HCT116 (cell line): Measurements from ENCODE around the gene NUAK2. TPM values are rescaled to one million over a fixed set of nuclear protein-coding genes. Genes with fewer than 3 reads are reported as not detected.

Experiments
- ATAC-seq: fragments of 200-7000 bp; cut with Tn5 transposase; 2 replicates; pipeline ENCODE4 v1.9.1; 2020; ENCODE audit warnings: mild to moderate bottlenecking, moderate library complexity
- BruUV-seq: library from RNA; stranded (reverse); fragments of 400-500 nt; replicated peaks from 2 replicates; lab custom pipeline; 2021; lab: Mats Ljungman, UMichigan
- CTCF ChIA-PET: fragments of 300-600 bp; sonication (Branson Sonifier 250); formaldehyde crosslinking; loops from one replicate; lab custom pipeline; 2021; ENCODE audit warnings: antibody characterized with exemption; lab: Charles Lee
- POLR2A ChIA-PET: fragments of 300-600, 350-600 bp; sonication (Branson Sonifier 250); formaldehyde crosslinking; loops from one replicate; lab custom pipeline; 2021; ENCODE audit warnings: antibody characterized with exemption; lab: Charles Lee
- RAD21 ChIA-PET, 2 experiments: fragments of 300-600 bp; sonication (Branson Sonifier 250); formaldehyde crosslinking; loops; one replicate each; lab custom pipeline; 2023; ENCODE audit warnings: low total read pairs in 2 of 2; ENCODE audit not compliant: uncharacterized antibody in 2 of 2, unreplicated experiment in 2 of 2, low non-redundant PET in 1 of 2; lab: Charles Lee
- DNase-seq: peaks from one replicate; pipeline ENCODE4 v3.0.0-alpha.2; 2010; ENCODE audit warnings: low read depth, low spot score
- H2AFZ ChIP-seq: fragments of 200-600 bp; shearing (Covaris generic), sonication (generic); 2 replicates; pipeline ENCODE4 v1.6.1; 2017; ENCODE audit warnings: low read depth, mixed run types, mixed read lengths, antibody characterized with exemption, low read length; ENCODE audit not compliant: poor library complexity, severe bottlenecking
- H3K27ac ChIP-seq: 2 replicates; pipeline ENCODE4 v1.5.1; 2012; ENCODE audit warnings: low read depth, low read length
- H3K27me3 ChIP-seq: fragments of 200-600 bp; sonication (generic); 2 replicates; pipeline ENCODE4 v1.6.1; 2016; ENCODE audit warnings: mixed run types, low read length, mixed read lengths; ENCODE audit not compliant: insufficient read depth
- H3K36me3 ChIP-seq, 2 experiments: fragments of 200-500 bp in 1 of 2; fragments of 200-600 bp in 1 of 2; sonication (Bioruptor generic) in 1 of 2; sonication (generic) in 1 of 2; 2 replicates each; pipeline versions ENCODE4 v1.5.1 to v1.6.1; 2014 to 2016; ENCODE audit warnings: low read length in 2 of 2, inconsistent platforms in 1 of 2, mixed read lengths in 1 of 2, mixed run types in 1 of 2; ENCODE audit not compliant: insufficient read depth in 2 of 2, control insufficient read depth in 1 of 2
- H3K4me1 ChIP-seq, 2 experiments: fragments of 200-600 bp in 1 of 2; sonication (generic) in 1 of 2; 2 replicates each; pipeline versions ENCODE4 v1.5.1 to v1.6.1; 2012 to 2017; ENCODE audit warnings: low read length in 2 of 2, inconsistent platforms in 1 of 2, mild to moderate bottlenecking in 1 of 2, mixed read lengths in 1 of 2, mixed run types in 1 of 2, moderate library complexity in 1 of 2; ENCODE audit not compliant: insufficient read depth in 2 of 2, control insufficient read depth in 1 of 2
- H3K4me2 ChIP-seq: fragments of 200-600 bp; sonication (generic); 2 replicates; pipeline ENCODE4 v1.6.1; 2017; ENCODE audit warnings: mixed run types, low read length, mixed read lengths
- H3K4me3 ChIP-seq, 2 experiments: fragments of 200-600 bp in 1 of 2; sonication (generic) in 1 of 2; replicated peaks in 1 of 2; 2 replicates each; pipeline ENCODE4 v1.5.1; 2011 to 2016; ENCODE audit warnings: low read length in 2 of 2, control low read depth in 1 of 2, low read depth in 1 of 2, mild to moderate bottlenecking in 1 of 2, mixed read lengths in 1 of 2, mixed run types in 1 of 2
- H3K79me2 ChIP-seq: fragments of 200-600 bp; sonication (generic); 2 replicates; pipeline ENCODE4 v1.6.1; 2017; ENCODE audit warnings: mild to moderate bottlenecking, mixed run types, low read length, moderate library complexity, mixed read lengths; ENCODE audit not compliant: insufficient read depth
- H3K9ac ChIP-seq: fragments of 200-600 bp; sonication (generic); 2 replicates; pipeline ENCODE4 v1.6.1; 2016; ENCODE audit warnings: low read length, mixed read lengths
- H3K9me2 ChIP-seq: fragments of 200-600 bp; sonication (generic), shearing (Covaris generic); 2 replicates; pipeline ENCODE4 v1.6.1; 2017; ENCODE audit warnings: mixed run types, mild to moderate bottlenecking, moderate library complexity; ENCODE audit not compliant: insufficient read depth
- H3K9me3 ChIP-seq, 2 experiments: fragments of 200-500 bp in 1 of 2; fragments of 200-600 bp in 1 of 2; sonication (Bioruptor generic) in 1 of 2; sonication (generic) in 1 of 2; 2 replicates each; pipeline ENCODE4 v1.6.1; 2014 to 2017; ENCODE audit warnings: low read length in 2 of 2, mixed read lengths in 2 of 2, inconsistent platforms in 1 of 2, low read depth in 1 of 2, mild to moderate bottlenecking in 1 of 2, mixed run types in 1 of 2, moderate library complexity in 1 of 2; ENCODE audit not compliant: control insufficient read depth in 1 of 2, insufficient read depth in 1 of 2
- H4K20me1 ChIP-seq: fragments of 200-600 bp; sonication (generic), shearing (Covaris generic); 2 replicates; pipeline ENCODE4 v1.6.1; 2017; ENCODE audit warnings: mixed run types, mild to moderate bottlenecking, moderate library complexity; ENCODE audit not compliant: insufficient read depth
- CTCF ChIP-seq, 3 experiments: fragments of 200-600 bp in 1 of 3; sonication (generic) in 1 of 3; IDR thresholded peaks in 2 of 3; conservative IDR thresholded peaks in 1 of 3; 2 replicates each; pipeline ENCODE4 v1.5.1; 2012 to 2017; ENCODE audit warnings: low read depth in 2 of 3, low read length in 2 of 3, antibody characterized with exemption in 1 of 3, borderline replicate concordance in 1 of 3, control low read depth in 1 of 3, mild to moderate bottlenecking in 1 of 3, mixed read lengths in 1 of 3, mixed run types in 1 of 3, moderate library complexity in 1 of 3; ENCODE audit not compliant: insufficient read depth in 1 of 3
- FOSL1 ChIP-seq: IDR thresholded peaks from 2 replicates; pipeline ENCODE4 v1.6.1; 2012; ENCODE audit warnings: low read depth
- JUND ChIP-seq: IDR thresholded peaks from 2 replicates; pipeline ENCODE4 v1.6.1; 2012
- MAX ChIP-seq: IDR thresholded peaks from 2 replicates; pipeline ENCODE4 v1.6.1; 2012
- SP1 ChIP-seq: IDR thresholded peaks from 2 replicates; pipeline ENCODE4 v1.6.1; 2012; ENCODE audit warnings: low read depth
- intact Hi-C: fragments of 100-400 bp; cut with micrococcal nuclease; formaldehyde crosslinking; loops from 2 replicates; pipeline ENCODE4 v1.10.0; 2022
- total RNA-seq: library from RNA; stranded (reverse); gene quantifications from one replicate; pipeline ENCODE4 v1.2.1, GENCODE V29; 2021; ENCODE audit not compliant: unreplicated experiment

NUAK2 gene
- total RNA-seq, 1 experiment from 2014 or later, result 3.0 TPM

DNA sequence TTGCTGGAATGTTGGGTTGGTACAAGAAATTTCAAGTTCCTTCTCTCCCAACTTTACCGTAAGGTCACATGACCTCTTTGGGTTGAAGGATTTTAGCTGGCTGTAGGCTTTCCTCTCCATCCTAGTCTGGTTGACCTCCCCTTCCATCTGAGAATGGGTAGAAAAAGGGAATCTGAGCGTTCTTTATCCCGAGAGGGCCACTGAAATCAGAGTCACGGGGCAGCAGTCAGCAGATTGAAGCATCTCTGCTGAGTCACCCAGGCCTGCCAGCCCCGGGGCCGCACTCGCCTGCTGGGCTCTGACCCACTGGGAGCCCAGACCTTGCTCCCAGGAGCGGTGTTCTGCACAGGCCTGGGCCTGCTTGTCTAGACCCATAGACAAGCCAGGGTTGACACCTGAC is 62.8 kb downstream of the NUAK2 start:
- peak overlapping the region; percentile 75 for H2AFZ ChIP-seq
- TF ChIP-seq CTCF (IDR thresholded peaks at IDR 0.05 in 2 of 3, conservative IDR thresholded peaks at IDR 0.05 in 1 of 3; ENCODE audit: borderline replicate concordance in 1 of 3, insufficient read depth in 1 of 3, low read depth in 2 of 3, low read length in 2 of 3), result no peak
- peak; percentile 8; the same call in 1 of the 2 replicates for TF ChIP-seq SP1
- TF ChIP-seq, all 23 proteins: peak for 1
- Histone ChIP-seq H3K27ac (peak overlapping the region; percentile 38), H3K79me2 (no peaks in the 10 kb centered on the region), H3K36me3 (no peaks in the 10 kb centered on the region), H3K27me3 (no peaks in the 10 kb centered on the region), H3K4me3 (peak overlapping the region in 1 of 2 experiments; percentile 3; a peak in 1 of 4 replicates), H3K9ac (peak overlapping the region; percentile 19), H3K9me3 (no peaks in the 10 kb centered on the region), H3K4me2 (peak overlapping the region; percentile 69), H4K20me1 (no peaks in the 10 kb centered on the region), H3K9me2 (no peaks in the 10 kb centered on the region), H3K4me1 (peaks cover 21 to 50% of the 10 kb centered on the region in 2 experiments)
- ChIA-PET RAD21 (interaction anchor here in 1 of 2 experiments (1.5 kb wide), 1 partner anchor 30 kb away, joined by 4 read pairs; no protein-coding TSS in a partner anchor), POLR2A (no interaction called here), CTCF (interaction anchor here (0.8 to 4.6 kb wide), 10 partner anchors 12 to 452 kb away, joined by 3 to 66 read pairs (median 6); partner anchors contain the start of gene TMCC2)
- no TSS peak for BruUV-seq
- DNase-seq (no peak), ATAC-seq (peak; percentile 60)
- intact Hi-C loops, result loop anchor here (5.0 kb wide), 1 partner anchor 46 kb away; the partner anchor contains the start of gene DSTYK

DNA sequence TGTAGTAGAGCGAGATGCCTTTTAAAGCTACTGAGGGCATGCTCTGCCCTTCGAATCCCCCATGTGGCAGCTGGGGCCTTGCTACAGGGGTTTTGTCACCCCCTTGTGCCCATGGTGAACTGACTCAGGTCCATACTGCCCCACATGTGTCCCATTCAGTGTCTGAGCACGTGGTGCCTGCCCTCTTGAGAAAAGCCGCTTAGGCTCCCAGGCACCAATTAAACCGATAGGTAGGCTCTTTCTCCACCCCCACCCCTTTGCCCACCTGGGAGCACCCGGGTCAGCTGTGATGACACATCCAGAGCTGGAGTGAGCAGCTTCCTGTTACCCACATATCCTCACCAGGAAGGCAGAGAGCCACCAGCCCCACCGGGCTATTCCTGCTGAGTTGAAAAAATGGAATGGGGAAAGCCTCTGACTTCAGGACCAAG is 63.3 kb downstream of the NUAK2 start:
- Histone ChIP-seq H2AFZ (peak overlapping the region; percentile 75), H3K36me3 (no peaks in the 10 kb centered on the region), H3K27me3 (no peaks in the 10 kb centered on the region), H3K9ac (peak overlapping the region; percentile 19), H3K27ac (peak overlapping the region; percentile 38), H3K9me3 (no peaks in the 10 kb centered on the region), H3K79me2 (no peaks in the 10 kb centered on the region), H3K4me2 (peak overlapping the region; percentile 69), H3K9me2 (no peaks in the 10 kb centered on the region), H4K20me1 (no peaks in the 10 kb centered on the region), H3K4me1 (peaks cover 21 to 47% of the 10 kb centered on the region in 2 experiments), H3K4me3 (peak overlapping the region in 1 of 2 experiments; percentile 3; a peak in 1 of 4 replicates)
- intact Hi-C loops, result loop anchor here (5.0 kb wide), 1 partner anchor 46 kb away; the partner anchor contains the start of gene DSTYK
- ChIA-PET POLR2A (interaction anchor here (0.9 kb wide), 1 partner anchor 29 kb away, joined by 3 read pairs; no protein-coding TSS in a partner anchor), RAD21 (interaction anchor here in 1 of 2 experiments (1.5 kb wide), 1 partner anchor 29 kb away, joined by 4 read pairs; no protein-coding TSS in a partner anchor), CTCF (interaction anchor here (1.4 to 4.6 kb wide), 7 partner anchors 13 to 451 kb away, joined by 4 to 66 read pairs (median 14); partner anchors contain the start of gene TMCC2)
- DNase-seq (no peak), ATAC-seq (peak; percentile 23; the same call in 1 of the 2 replicates)
- no peak; the same call in none of the 2 replicates for TF ChIP-seq JUND
- peak; percentile 38; the same call in 1 of the 2 replicates for TF ChIP-seq FOSL1
- peak; percentile 17; the same call in 1 of the 2 replicates for TF ChIP-seq MAX
- BruUV-seq, result no TSS peak
